Measurements from ENCODE around the gene SND1. TPM values are rescaled to one million over a fixed set of nuclear protein-coding genes. Genes with fewer than 3 reads are reported as not detected.

SND1 gene
- total RNA-seq, 5 donors from 2014 or later (not counting 1 experiment from before 2014, with no cell fraction given): 137 to 187 (median 154) TPM

- Histone ChIP-seq H3K36me3 (ENCODE audit: control insufficient read depth in 2 of 2, extremely low read depth in 1 of 2, insufficient read depth in 1 of 2, low read length in 1 of 2) (peaks cover 0 to 50% of the 10 kb centered on the region in 2 donors), H3K4me3 (ENCODE audit: control insufficient read depth in 1 of 2, extremely low read depth in 1 of 2, low read length in 1 of 2) (no peak overlapping the region), H3K27ac (ENCODE audit: low read length) (no peak overlapping the region), H3K9me3 (no peaks in the 10 kb centered on the region), H3K27me3 (replicated peaks in 1 of 2; ENCODE audit: control insufficient read depth in 2 of 2, extremely low read depth in 1 of 2, insufficient read depth in 2 of 2, low read length in 1 of 2) (no peaks in the 10 kb centered on the region), H3K4me1 (ENCODE audit: control insufficient read depth in 1 of 2, extremely low read depth in 1 of 2, insufficient read depth in 2 of 2, low read length in 2 of 2) (no peaks in the 10 kb centered on the region)
- Mint-ChIP-seq H3K4me3 (no peak overlapping the region), H3K27ac (no peak overlapping the region), H3K36me3 (peaks cover 76% of the 10 kb centered on the region), H3K27me3 (no peaks in the 10 kb centered on the region), H3K9me3 (no peaks in the 10 kb centered on the region), H3K4me1 (peaks cover 23 to 31% (median 27%) of the 10 kb centered on the region in 3 donors)
- ATAC-seq (replicated peaks in 1 of 4) (no peak), DNase-seq (no peak)
- POLR2A ChIA-PET: no interaction called here
- CTCF ChIA-PET: interaction anchor here (0.5 to 1.1 kb wide), 5 partner anchors 9 to 494 kb away, joined by 3 read pairs; no protein-coding TSS in a partner anchor
- WGBS (ENCODE audit: insufficient coverage): 100% methylated on average over 2 of the region's 7 CpGs
Measured at GRCh38 chr7:127718340-127718679, 66.3 kb downstream of the SND1 start.

GRCh38 chr7:127726476-127726875 lies 74.5 kb downstream of the SND1 start:
- H3K27ac ChIP-seq (ENCODE audit: low read length): no peak overlapping the region
- CTCF ChIA-PET: no interaction called here

GRCh38 chr7:127730658-127731276 lies 78.8 kb downstream of the SND1 start:
- H3K27ac ChIP-seq (ENCODE audit: low read length): no peak overlapping the region
- H3K4me1 ChIP-seq (ENCODE audit: control insufficient read depth in 1 of 2, extremely low read depth in 1 of 2, insufficient read depth in 2 of 2, low read length in 2 of 2): no peaks in the 10 kb centered on the region
- ATAC-seq (replicated peaks in 1 of 4) (no peak), DNase-seq (no peak)
- Mint-ChIP-seq H3K27me3 (no peaks in the 10 kb centered on the region), H3K4me3 (no peak overlapping the region), H3K4me1 (peaks cover 2 to 20% (median 5%) of the 10 kb centered on the region in 3 donors), H3K36me3 (peaks cover 68% of the 10 kb centered on the region), H3K9me3 (no peaks in the 10 kb centered on the region), H3K27ac (no peak overlapping the region)
- ChIA-PET CTCF (no interaction called here), POLR2A (no interaction called here)
- 97% methylated on average over 10 of the region's 13 CpGs for WGBS (ENCODE audit: insufficient coverage)
- no peaks in the 10 kb centered on the region for H3K9me3 ChIP-seq
- no peaks in the 10 kb centered on the region for H3K27me3 ChIP-seq (replicated peaks in 1 of 2; ENCODE audit: control insufficient read depth in 2 of 2, extremely low read depth in 1 of 2, insufficient read depth in 2 of 2, low read length in 1 of 2)
- H3K36me3 ChIP-seq (ENCODE audit: control insufficient read depth in 2 of 2, extremely low read depth in 1 of 2, insufficient read depth in 1 of 2, low read length in 1 of 2): peaks cover 14 to 53% of the 10 kb centered on the region in 2 donors
- H3K4me3 ChIP-seq (ENCODE audit: control insufficient read depth in 1 of 2, extremely low read depth in 1 of 2, low read length in 1 of 2): no peak overlapping the region

More at GRCh38 chr7:127726476-127726875, 74.5 kb downstream of the SND1 start:
- Mint-ChIP-seq H3K27me3 (no peaks in the 10 kb centered on the region), H3K9me3 (no peaks in the 10 kb centered on the region), H3K36me3 (peaks cover 78% of the 10 kb centered on the region), H3K27ac (no peak overlapping the region), H3K4me1 (peaks cover 0 to 13% (median 0%) of the 10 kb centered on the region in 3 donors), H3K4me3 (no peak overlapping the region)
- H3K36me3 ChIP-seq (ENCODE audit: control insufficient read depth in 2 of 2, extremely low read depth in 1 of 2, insufficient read depth in 1 of 2, low read length in 1 of 2): peaks cover 3 to 65% of the 10 kb centered on the region in 2 donors
- POLR2A ChIA-PET: no interaction called here
- no peaks in the 10 kb centered on the region for H3K4me1 ChIP-seq (ENCODE audit: control insufficient read depth in 1 of 2, extremely low read depth in 1 of 2, insufficient read depth in 2 of 2, low read length in 2 of 2)
- H3K27me3 ChIP-seq (replicated peaks in 1 of 2; ENCODE audit: control insufficient read depth in 2 of 2, extremely low read depth in 1 of 2, insufficient read depth in 2 of 2, low read length in 1 of 2): no peaks in the 10 kb centered on the region
- no peak overlapping the region for H3K4me3 ChIP-seq (ENCODE audit: control insufficient read depth in 1 of 2, extremely low read depth in 1 of 2, low read length in 1 of 2)
- DNase-seq: no peak
- 100% methylated on average over 1 of the region's 3 CpGs for WGBS (ENCODE audit: insufficient coverage)
- no peak for ATAC-seq (replicated peaks in 1 of 4)
- no peaks in the 10 kb centered on the region for H3K9me3 ChIP-seq

GRCh38 chr7:127731431-127732080 lies 79.6 kb downstream of the SND1 start:
- Mint-ChIP-seq H3K27ac (no peak overlapping the region), H3K4me3 (no peak overlapping the region), H3K4me1 (peaks cover 4 to 20% (median 7%) of the 10 kb centered on the region in 3 donors), H3K9me3 (no peaks in the 10 kb centered on the region), H3K27me3 (no peaks in the 10 kb centered on the region), H3K36me3 (peaks cover 65% of the 10 kb centered on the region)
- DNase-seq: no peak
- WGBS (ENCODE audit: insufficient coverage): 99% methylated on average over 9 of the region's 10 CpGs
- Histone ChIP-seq H3K4me3 (ENCODE audit: control insufficient read depth in 1 of 2, extremely low read depth in 1 of 2, low read length in 1 of 2) (no peak overlapping the region), H3K4me1 (ENCODE audit: control insufficient read depth in 1 of 2, extremely low read depth in 1 of 2, insufficient read depth in 2 of 2, low read length in 2 of 2) (no peaks in the 10 kb centered on the region), H3K27ac (ENCODE audit: low read length) (no peak overlapping the region), H3K36me3 (ENCODE audit: control insufficient read depth in 2 of 2, extremely low read depth in 1 of 2, insufficient read depth in 1 of 2, low read length in 1 of 2) (peaks cover 14 to 48% of the 10 kb centered on the region in 2 donors), H3K9me3 (no peaks in the 10 kb centered on the region), H3K27me3 (replicated peaks in 1 of 2; ENCODE audit: control insufficient read depth in 2 of 2, extremely low read depth in 1 of 2, insufficient read depth in 2 of 2, low read length in 1 of 2) (no peaks in the 10 kb centered on the region)
- ChIA-PET POLR2A (no interaction called here), CTCF (interaction anchor here in 1 of 2 donors (0.6 kb wide), 1 partner anchor 65 kb away, joined by 4 read pairs; no protein-coding TSS in a partner anchor)
- no peak for ATAC-seq (replicated peaks in 1 of 4)

- Histone ChIP-seq H3K27ac (ENCODE audit: low read length) (no peak overlapping the region), H3K27me3 (replicated peaks in 1 of 2; ENCODE audit: control insufficient read depth in 2 of 2, extremely low read depth in 1 of 2, insufficient read depth in 2 of 2, low read length in 1 of 2) (no peaks in the 10 kb centered on the region), H3K4me3 (ENCODE audit: control insufficient read depth in 1 of 2, extremely low read depth in 1 of 2, low read length in 1 of 2) (no peak overlapping the region), H3K9me3 (no peaks in the 10 kb centered on the region), H3K36me3 (ENCODE audit: control insufficient read depth in 2 of 2, extremely low read depth in 1 of 2, insufficient read depth in 1 of 2, low read length in 1 of 2) (peaks cover 13 to 46% of the 10 kb centered on the region in 2 donors), H3K4me1 (ENCODE audit: control insufficient read depth in 1 of 2, extremely low read depth in 1 of 2, insufficient read depth in 2 of 2, low read length in 2 of 2) (no peaks in the 10 kb centered on the region)
- Mint-ChIP-seq H3K27ac (no peak overlapping the region), H3K36me3 (peaks cover 65% of the 10 kb centered on the region), H3K27me3 (no peaks in the 10 kb centered on the region), H3K9me3 (no peaks in the 10 kb centered on the region), H3K4me3 (no peak overlapping the region), H3K4me1 (peaks cover 4 to 23% (median 7%) of the 10 kb centered on the region in 3 donors)
- ChIA-PET POLR2A (interaction anchor here in 1 of 2 donors (0.5 kb wide), 1 partner anchor 209 kb away, joined by 4 read pairs; no protein-coding TSS in a partner anchor), CTCF (interaction anchor here in 1 of 2 donors (0.6 to 1.0 kb wide), 2 partner anchors 24 to 64 kb away, joined by 4 read pairs; no protein-coding TSS in a partner anchor)
- WGBS (ENCODE audit: insufficient coverage): 100% methylated on average over 1 of the region's 2 CpGs
- no peak for ATAC-seq (replicated peaks in 1 of 4)
- DNase-seq: no peak
Measured at GRCh38 chr7:127732306-127732705, 80.3 kb downstream of the SND1 start.

- Mint-ChIP-seq H3K27me3 (no peaks in the 10 kb centered on the region), H3K36me3 (peaks cover 57% of the 10 kb centered on the region), H3K27ac (no peak overlapping the region), H3K4me3 (no peak overlapping the region), H3K4me1 (peaks cover 7 to 26% (median 15%) of the 10 kb centered on the region in 3 donors), H3K9me3 (no peaks in the 10 kb centered on the region)
- WGBS (ENCODE audit: insufficient coverage): 94% methylated on average over 3 of the region's 3 CpGs
- no peaks in the 10 kb centered on the region for H3K27me3 ChIP-seq (replicated peaks in 1 of 2; ENCODE audit: control insufficient read depth in 2 of 2, extremely low read depth in 1 of 2, insufficient read depth in 2 of 2, low read length in 1 of 2)
- no peak overlapping the region for H3K4me3 ChIP-seq (ENCODE audit: control insufficient read depth in 1 of 2, extremely low read depth in 1 of 2, low read length in 1 of 2)
- H3K36me3 ChIP-seq (ENCODE audit: control insufficient read depth in 2 of 2, extremely low read depth in 1 of 2, insufficient read depth in 1 of 2, low read length in 1 of 2): peaks cover 12 to 36% of the 10 kb centered on the region in 2 donors
- ChIA-PET CTCF (no interaction called here), POLR2A (interaction anchor here in 1 of 2 donors (0.6 kb wide), 2 partner anchors 10 to 1283 kb away, joined by 3 read pairs; no protein-coding TSS in a partner anchor)
- no peak for DNase-seq
- ATAC-seq (replicated peaks in 1 of 4): no peak
- no peaks in the 10 kb centered on the region for H3K9me3 ChIP-seq
- no peaks in the 10 kb centered on the region for H3K4me1 ChIP-seq (ENCODE audit: control insufficient read depth in 1 of 2, extremely low read depth in 1 of 2, insufficient read depth in 2 of 2, low read length in 2 of 2)
- no peak overlapping the region for H3K27ac ChIP-seq (ENCODE audit: low read length)
Measured at GRCh38 chr7:127733986-127734385, 82.0 kb downstream of the SND1 start.

All from T-cell (primary cell).